Omental fat pad (tissue), 4 donors: ENCODE measurements around the gene SRSF6. TPM values are rescaled to one million over a fixed set of nuclear protein-coding genes. Genes with fewer than 3 reads are reported as not detected.
"Not testable (repeated sequence)": the region's sequence is repeated elsewhere in the genome, so short reads cannot be mapped to it uniquely, and the experiment has no call there.

Experiments
- ATAC-seq: fragments of 150-250 bp; one replicate; pipeline ENCODE4 v1.9.1; 2016; ENCODE audit warnings: mild to moderate bottlenecking, moderate library complexity; ENCODE audit not compliant: low FRiP score
- DNase-seq: peaks from one replicate; pipeline ENCODE4 v3.0.0-alpha.2; 2019; ENCODE audit warnings: low spot score
- total RNA-seq, 4 donors: library from RNA; depleted of rRNA; stranded (reverse); fragments of >200 nt; gene quantifications; one replicate each; pipeline ENCODE4 v1.1.0, GENCODE V29; 2016
- TF ChIP-seq, protein P1 (sequence below), 3 donors: fragments of 450-650 bp; IDR thresholded peaks; one replicate each; pipeline ENCODE4 v1.5.1; 2016 to 2017; ENCODE audit warnings: antibody characterized with exemption in 3 of 3, mild to moderate bottlenecking in 3 of 3, moderate library complexity in 2 of 3

The SRSF6 gene
- total RNA-seq, 4 donors from 2014 or later: 64.4 to 122 (median 81.7) TPM

GRCh38 chr20:43450841-43451799 lies 6.6 kb upstream of the SRSF6 start:
- no peak for DNase-seq
- ATAC-seq: no peak
- TF ChIP-seq, protein P1, sequence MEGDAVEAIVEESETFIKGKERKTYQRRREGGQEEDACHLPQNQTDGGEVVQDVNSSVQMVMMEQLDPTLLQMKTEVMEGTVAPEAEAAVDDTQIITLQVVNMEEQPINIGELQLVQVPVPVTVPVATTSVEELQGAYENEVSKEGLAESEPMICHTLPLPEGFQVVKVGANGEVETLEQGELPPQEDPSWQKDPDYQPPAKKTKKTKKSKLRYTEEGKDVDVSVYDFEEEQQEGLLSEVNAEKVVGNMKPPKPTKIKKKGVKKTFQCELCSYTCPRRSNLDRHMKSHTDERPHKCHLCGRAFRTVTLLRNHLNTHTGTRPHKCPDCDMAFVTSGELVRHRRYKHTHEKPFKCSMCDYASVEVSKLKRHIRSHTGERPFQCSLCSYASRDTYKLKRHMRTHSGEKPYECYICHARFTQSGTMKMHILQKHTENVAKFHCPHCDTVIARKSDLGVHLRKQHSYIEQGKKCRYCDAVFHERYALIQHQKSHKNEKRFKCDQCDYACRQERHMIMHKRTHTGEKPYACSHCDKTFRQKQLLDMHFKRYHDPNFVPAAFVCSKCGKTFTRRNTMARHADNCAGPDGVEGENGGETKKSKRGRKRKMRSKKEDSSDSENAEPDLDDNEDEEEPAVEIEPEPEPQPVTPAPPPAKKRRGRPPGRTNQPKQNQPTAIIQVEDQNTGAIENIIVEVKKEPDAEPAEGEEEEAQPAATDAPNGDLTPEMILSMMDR (IDR thresholded peaks at IDR 0.05): no peak

GRCh38 chr20:43452404-43453126 lies 5.1 kb upstream of the SRSF6 start:
- no peak for ATAC-seq
- TF ChIP-seq, protein P1 (IDR thresholded peaks at IDR 0.05): no peak
- no peak for DNase-seq

GRCh38 chr20:43456252-43456651 lies 1.4 kb upstream of the SRSF6 start:
- ATAC-seq, DNase-seq: not testable (repeated sequence)

GRCh38 chr20:43456809-43457639 lies 672 bp upstream of the SRSF6 start:
- DNase-seq (peak; percentile 87), ATAC-seq (peak; percentile 91)
- TF ChIP-seq, protein P1 (IDR thresholded peaks at IDR 0.05): no peak

DNA sequence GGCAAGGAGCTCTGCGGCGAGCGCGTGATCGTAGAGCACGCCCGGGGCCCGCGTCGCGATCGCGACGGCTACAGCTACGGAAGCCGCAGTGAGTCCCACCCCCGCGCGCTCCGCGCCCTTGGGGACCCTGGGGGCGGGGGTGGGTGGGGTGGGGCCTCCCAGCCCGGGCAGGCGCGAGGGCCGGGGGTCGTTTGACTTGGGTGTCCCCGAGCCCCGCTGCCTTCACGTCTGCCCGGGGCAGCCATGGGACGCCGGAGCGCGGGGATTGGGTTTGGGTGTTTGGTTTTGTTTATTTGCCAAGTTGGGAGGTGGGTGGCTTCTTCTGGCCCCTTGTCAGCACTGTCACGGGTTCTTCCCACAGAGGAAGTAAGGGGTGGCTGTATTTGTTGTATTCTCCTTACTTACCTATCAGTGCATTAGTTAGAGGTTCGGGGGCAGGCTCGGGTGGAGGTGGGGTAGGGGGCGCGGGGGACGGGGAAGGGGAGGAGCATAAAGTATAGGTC lies 777 bp downstream of the SRSF6 start:
- TF ChIP-seq, protein P1 (IDR thresholded peaks at IDR 0.05): no peak
- ATAC-seq (peak; percentile 0), DNase-seq (no peak)

DNA sequence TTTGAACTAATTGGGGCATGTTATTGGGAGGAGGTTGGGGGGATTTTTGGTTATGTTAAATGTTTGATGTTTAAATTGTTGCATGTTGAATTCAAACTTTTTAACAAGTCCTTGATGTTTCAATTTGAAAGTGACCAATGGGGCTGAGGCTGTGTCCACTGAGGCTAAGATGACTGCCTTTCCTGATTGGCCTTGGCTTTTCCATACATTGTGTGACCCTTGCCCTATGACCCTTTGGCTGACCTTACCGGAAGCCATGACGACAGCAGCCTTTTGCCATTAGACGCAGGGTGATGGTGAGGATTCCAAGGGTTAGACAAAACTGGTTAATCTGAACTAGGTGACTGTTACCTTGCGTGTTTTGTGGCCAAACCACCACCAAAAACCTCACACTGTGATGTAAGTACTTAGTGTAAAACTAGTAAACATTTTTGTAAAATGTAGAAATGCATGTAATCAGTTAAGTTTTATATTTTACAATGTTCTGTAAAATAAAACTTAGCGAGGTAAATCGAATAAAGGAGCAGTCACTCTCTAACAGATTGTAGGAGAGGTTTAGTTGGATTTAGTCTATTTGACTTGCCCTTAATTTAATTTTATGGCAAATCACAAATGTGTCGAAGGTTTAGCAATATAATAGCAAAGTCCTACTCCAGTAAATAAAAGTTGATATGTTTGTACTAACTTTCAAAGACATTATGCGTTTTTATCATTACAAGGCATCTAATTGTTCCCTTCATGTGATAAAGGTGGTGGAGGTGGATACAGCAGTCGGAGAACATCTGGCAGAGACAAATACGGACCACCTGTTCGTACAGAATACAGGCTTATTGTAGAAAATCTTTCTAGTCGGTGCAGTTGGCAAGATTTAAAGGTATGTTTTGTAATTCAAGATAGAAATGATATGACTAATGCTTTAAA lies 1.6 kb downstream of the SRSF6 start:
- TF ChIP-seq, protein P1 (IDR thresholded peaks at IDR 0.05): no peak
- ATAC-seq: no peak
- DNase-seq: no peak
